KG1 (cell line): ENCODE data around the gene SYNGR3.

Experiments used
- DNase-seq: peaks from one replicate; lab custom pipeline; 2025; lab: John Stamatoyannopoulos, UW

The SYNGR3 gene

GRCh38 chr16:1976951-1977874 is 12.6 kb upstream of the SYNGR3 start:
- DNase-seq = no peak

GRCh38 chr16:1977875-1978268 is 11.9 kb upstream of the SYNGR3 start:
- DNase-seq = no peak

DNA sequence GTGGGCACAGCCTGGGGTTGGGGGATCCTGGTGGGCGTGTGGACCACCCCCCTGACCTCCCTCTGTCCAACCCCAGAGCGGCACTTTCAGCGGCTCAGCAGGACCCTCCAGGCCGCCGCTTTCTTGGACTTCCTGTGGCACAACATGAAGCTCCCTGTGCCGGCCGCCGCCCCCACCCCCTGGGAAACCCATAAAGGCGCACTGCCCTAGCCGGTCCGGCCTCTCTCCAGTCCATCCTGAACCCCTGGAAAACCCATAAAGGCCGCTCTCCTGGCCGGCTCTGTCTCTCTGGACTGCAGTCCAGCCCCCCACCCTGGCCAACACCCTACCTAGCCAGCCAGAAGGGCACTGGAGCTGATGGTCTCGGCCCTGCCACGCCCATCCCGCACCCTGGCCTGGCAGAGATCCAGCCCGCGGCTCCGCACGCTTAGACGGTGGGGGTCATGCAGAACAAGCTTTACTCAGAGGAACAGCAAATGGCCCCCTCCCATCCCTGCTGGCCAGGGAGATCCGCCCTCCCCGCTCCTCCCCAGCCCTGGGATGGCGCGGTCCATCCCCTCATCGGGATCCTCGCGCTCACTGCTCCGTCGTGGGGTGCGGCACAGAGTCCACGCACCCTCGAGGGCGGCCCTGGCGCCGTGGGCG is 11.2 kb upstream of the SYNGR3 start:
- DNase-seq = no peak

DNA sequence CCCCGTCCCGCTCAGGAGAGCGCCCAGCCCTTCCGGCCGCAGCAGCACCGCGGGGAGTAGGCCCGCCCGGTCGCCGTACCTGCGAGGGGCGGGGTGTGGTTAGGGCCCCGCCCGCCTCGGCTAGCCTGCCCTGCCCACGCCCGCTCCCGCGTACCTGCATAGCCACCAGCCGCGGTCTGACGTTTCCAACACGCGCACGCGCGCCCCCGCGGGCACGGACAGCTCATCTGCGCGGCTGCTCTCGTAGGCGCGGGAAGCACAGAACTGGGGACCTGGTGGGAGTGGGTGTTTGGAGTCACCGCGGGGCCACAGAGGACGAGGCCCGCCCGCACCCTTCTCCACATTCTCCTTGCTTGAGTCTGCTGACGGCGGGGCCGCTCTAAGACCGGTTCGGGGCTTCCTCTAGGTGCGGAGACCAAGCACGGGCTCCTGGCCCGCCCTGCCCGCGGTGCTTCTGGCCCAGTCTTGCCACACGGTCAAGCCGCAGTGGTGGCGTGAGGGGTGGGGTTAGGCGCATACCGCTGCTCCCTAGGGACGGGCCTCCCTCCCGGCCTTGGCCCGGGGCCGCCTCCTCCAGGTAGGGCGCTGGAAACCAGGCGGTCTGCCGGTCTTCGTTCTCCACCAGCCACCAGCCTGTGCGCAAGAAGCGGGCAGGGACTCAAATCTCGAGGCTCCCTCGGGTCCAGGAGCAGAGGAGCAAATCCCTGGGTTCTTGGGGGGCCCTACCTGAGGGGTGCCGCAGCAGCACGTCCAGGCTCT is 10.3 kb upstream of the SYNGR3 start:
- DNase-seq = no peak

DNA sequence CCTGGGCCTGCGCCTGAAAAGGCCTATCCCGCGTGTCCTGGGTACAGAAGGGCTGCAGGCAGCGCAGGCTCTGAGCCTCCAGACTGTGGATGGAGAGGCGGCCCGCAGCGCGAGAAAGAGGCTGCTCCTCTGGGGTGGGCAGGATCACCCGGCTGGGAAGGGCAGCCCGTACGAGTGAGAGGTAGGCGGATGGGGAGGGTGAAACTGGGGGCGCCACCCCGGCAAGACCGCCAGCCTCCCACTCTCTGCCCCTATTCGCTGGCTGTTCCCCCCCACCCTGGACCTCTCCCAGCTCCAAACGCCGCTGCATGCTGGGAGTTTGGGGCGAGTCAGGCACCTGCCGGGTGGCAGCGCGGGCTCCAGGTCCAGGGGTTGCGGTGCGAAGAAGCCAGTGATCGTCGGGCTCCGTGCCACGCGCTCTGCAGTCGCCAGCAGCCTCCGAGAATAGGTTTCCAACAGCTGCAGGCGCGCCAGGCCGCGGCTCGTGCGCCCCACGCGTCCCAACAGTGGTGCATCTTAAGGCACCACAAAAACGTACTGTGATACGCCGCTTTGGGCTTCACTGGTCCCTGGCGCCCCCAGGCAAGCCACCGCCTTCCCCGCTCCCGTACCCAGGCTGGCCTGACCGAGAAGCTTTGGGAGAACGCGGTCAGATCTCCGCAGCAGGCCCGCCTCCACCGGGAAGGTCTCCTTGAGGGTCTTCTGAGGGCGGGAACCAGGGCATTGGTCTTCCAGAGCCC is 9.6 kb upstream of the SYNGR3 start:
- DNase-seq = no peak

DNA sequence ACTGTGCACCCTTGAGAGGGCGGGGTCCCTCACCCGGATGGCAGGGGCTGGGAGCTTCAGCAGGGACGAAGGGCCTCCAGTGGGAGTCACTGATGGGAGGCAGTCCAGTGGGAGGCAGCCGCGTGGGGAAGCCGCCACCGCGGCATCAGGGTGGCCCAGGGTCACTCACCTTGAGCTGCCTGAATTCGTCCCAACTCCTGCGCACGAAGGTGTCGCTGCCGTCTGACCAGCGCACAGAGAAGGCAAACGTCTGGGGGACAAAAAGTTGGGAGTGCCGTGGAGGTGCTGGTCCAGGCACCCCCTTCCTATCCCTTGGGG is 9.0 kb upstream of the SYNGR3 start:
- no peak for DNase-seq

DNA sequence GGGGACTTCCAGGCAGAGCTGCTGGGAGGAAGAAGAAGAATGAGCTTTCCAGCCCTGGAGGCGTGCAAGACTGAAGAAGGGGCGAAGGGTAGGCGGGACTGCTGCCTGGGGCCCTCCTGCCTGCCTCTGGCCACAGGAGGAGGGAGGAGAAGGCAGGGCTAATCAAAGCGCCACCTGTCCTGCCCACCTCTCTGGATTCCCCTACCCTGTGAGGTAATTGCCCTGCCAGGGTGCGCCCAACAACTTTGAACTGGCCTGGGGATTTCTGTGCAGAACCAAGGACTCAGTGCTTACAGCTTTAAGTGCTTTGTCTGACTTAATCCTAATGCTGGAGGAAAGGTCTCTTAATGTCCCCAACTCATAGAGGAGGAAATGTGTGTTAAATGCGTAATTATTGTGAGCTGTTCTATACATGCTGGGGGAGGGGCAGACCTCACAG is 8.4 kb upstream of the SYNGR3 start, which contains the start of gene NOXO1:
Gene NOXO1 (minus strand): TSS at position 72 of the 439 bp plus-strand sequence. CDS start 290 bp downstream, outside the sequence.
- no peak for DNase-seq

- no peak for DNase-seq
These were observed 7.7 kb upstream of the SYNGR3 start for GRCh38 chr16:1982013-1982433.

GRCh38 chr16:1982991-1983543 is 6.7 kb upstream of the SYNGR3 start:
- no peak for DNase-seq

DNA sequence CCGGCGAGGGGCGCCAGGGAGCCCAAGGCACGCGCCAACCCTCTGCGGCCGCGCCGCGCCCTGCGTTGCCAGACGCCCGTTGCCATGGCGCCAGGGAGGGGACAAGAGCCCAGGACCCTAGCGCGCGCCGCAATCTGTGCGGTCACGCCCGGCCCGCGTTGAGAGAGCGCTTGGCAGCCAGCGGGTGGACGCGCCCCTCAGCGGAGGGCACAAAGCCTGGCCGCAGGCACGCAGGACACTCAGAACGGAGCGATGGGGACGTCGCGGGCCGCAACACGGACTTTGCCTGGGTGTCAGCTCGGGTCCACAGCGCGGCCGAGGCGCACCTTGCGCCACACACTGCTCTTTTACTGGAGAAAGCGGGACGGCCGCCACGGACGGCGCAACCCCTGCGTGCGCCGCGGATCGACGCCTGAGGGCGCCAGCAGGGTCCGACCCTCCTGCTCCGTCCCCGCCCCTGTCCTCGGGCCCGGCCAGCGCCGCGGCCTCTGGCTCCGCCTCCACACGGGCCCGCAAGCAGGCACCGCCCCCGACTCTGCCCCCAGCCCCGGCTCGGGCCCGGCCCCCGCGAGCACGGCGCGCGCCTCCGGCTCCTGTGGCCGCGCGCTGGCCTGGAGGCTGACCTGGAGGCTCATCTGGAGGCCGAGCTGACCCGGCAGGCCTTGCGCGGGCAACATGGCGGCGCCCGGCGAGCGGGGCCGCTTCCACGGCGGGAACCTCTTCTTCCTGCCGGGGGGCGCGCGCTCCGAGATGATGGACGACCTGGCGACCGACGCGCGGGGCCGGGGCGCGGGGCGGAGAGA is 6.0 kb upstream of the SYNGR3 start, which contains the start of gene GFER:
Gene GFER (plus strand): TSS at position 650 of the 803 bp plus-strand sequence. CDS start 26 bp downstream, at position 676.
- DNase-seq = peak; percentile 74

GRCh38 chr16:1984347-1985225 is 5.2 kb upstream of the SYNGR3 start:
- DNase-seq = no peak

GRCh38 chr16:1985466-1986150 is 4.2 kb upstream of the SYNGR3 start:
- no peak for DNase-seq

- no peak for DNase-seq
These were observed 2.6 kb upstream of the SYNGR3 start for GRCh38 chr16:1987198-1987597.

GRCh38 chr16:1990101-1990350 is 256 bp downstream of the SYNGR3 start:
- DNase-seq = no peak

DNA sequence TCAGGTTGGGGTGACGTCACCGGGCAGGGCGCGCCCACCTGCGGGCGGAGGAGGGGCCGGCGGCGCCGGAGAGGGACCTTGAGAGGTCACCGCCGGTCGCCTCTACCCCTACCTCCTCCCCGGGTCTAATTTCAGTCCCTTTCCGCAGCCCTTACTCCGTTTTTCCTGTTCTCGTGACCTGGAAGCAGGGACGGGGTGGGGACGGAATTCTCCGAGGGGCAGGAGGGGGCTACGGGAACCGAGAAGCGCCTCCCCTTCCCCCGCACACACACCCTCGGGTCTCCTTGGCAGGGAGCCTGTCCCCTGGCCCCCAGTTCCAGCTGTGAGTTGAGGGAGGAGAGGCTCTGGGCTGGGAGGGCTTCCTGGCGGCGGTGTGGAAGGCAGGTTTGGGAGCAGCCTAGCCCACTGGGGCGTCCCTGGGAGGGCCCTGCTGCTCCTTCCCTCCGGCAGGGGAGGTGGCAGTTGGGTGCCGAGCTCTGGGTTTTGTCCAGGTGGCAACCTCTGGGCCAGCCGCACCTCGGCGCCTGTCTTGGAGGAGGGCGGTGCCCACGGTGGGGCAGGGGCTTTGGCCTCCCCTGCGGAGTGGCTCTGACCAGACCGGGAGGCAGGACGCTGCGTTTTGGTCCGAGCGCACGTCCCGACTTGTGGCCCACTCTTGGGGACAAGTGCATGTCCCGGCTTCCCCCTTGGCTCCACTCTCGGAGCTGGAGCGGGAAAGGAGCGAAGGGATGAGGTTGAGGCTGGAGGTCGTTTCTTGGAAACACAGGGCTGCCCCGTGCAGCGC is 773 bp downstream of the SYNGR3 start:
- no peak for DNase-seq

DNA sequence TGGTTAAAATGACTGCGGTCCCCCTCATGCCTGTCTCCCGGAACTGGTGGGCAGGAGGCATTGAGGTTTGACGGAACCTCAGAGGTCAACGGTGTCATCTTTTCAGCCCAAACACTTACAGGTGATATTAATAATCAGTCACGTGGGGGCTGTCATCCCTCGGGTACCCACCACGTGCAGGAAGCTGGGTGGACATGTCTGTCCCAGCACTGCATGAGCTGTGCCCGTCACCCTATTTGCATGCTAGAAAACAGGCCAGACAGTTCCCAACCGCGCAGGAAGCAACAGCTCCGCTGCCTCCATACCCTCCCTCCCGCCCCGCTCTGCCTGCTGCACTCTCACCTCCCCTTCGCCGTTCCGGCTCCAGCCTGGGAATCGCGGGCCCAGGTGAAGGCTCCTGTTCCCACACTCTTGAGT is 1.4 kb downstream of the SYNGR3 start:
- DNase-seq = no peak

GRCh38 chr16:1991588-1991947 is 1.8 kb downstream of the SYNGR3 start:
- DNase-seq = no peak

GRCh38 chr16:1991948-1992703 is 2.4 kb downstream of the SYNGR3 start:
- DNase-seq = no peak
